ENCODE data around the gene GSG1L2.

Gene GSG1L2

GRCh38 chr17:9825641-9826150, 3.8 kb upstream of the GSG1L2 start, which contains the start of gene GLP2R:
TSS of gene GLP2R (plus strand) at chr17:9825924. CDS start at chr17:9826064, 140 bp downstream.
- DNase-seq (ENCODE audit: low read depth in 1 of 2, low spot score in 1 of 2) = no peak

GRCh38 chr17:9824797-9825338, 3.0 kb upstream of the GSG1L2 start:
- DNase-seq (ENCODE audit: low read depth in 1 of 2, low spot score in 1 of 2) = no peak

DNA sequence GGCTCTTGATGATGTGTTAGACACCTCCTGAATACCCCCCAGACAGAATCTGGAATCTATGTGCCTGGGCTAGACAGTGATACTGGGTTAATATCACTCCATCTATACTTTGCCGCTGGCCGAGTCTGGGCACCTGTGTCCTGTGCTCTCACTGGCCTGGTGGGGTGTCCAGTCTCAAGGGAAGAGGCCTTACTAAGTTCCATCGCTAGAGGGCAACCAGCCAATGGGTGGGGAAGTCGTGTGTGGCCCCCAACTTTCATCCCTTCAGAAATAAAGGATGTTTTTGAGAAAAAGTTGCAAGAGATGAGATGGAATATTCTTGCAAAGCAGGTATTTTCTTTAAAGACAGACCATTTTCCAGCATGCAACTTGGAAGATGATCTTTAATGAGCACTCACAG, 2.2 kb upstream of the GSG1L2 start:
- DNase-seq (ENCODE audit: low read depth in 1 of 2, low spot score in 1 of 2) = no peak

DNA sequence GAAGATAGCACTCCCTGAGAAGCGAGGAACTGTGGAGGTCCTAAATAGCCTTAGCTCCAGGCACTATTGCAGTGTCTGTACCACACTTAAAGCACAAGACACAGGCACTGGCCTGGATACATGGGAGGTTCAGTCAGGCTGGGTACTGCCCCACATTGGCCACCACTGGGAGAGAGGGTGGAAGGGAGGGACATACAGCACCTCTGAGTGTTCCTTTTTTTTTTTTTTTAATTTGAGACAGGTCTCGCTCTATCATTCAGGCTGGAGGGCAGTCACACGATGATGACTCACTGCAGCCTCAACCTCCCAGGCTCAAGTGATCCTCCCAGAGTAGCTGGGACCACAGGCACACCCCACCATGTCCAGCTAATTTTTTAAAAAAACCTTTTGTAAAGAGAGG, 1.4 kb downstream of the GSG1L2 start:
- no peak for DNase-seq (ENCODE audit: low read depth in 1 of 2, low spot score in 1 of 2)

DNA sequence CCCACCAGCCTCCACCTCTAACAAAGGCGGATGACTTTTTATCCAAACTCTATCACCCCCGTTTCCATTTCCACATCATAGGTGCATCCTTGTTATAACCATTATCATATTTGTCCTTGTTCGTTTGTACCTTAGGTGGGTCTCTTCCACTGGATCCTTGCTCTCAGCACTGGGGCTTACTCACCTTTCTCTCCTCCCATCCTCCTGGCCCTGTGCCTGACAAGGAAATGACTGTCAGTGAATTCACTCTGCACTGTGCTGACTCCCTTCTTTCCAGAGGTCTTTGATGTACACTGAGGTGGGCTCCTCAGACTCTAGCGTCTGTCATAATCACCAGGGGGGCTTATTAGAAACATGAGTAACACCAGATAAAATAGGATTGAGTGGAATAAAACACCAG, 3.1 kb downstream of the GSG1L2 start:
- no peak for DNase-seq (ENCODE audit: low read depth in 1 of 2, low spot score in 1 of 2)

DNA sequence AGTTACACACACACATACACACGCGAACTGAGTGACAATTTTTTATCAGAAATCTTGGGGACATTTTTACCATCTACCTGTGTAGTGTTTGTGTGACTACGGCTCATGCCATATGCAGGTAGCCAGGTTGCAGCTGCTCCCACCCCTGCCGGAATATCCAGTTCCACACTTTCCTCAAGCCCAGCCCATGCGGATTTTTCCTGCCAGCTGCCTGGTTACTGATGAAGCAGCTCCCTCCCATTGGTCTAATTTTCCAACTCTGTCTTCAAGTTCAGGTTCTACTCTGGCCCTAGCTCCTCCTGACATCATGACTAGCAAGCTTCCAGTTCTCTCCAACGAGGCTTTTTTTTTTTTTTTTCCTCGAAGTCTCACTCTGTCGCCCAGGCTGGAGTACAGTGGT, 4.8 kb downstream of the GSG1L2 start:
- DNase-seq (ENCODE audit: low read depth in 1 of 2, low spot score in 1 of 2) = no peak

GRCh38 chr17:9816472-9816871, 5.4 kb downstream of the GSG1L2 start:
- DNase-seq (ENCODE audit: low read depth in 1 of 2, low spot score in 1 of 2) = no peak

- DNase-seq (ENCODE audit: low read depth in 1 of 2, low spot score in 1 of 2) = no peak
Measured at GRCh38 chr17:9814337-9814945, 7.4 kb downstream of the GSG1L2 start.

- DNase-seq (ENCODE audit: low read depth in 1 of 2, low spot score in 1 of 2) = no peak
Measured at GRCh38 chr17:9813166-9813565, 8.7 kb downstream of the GSG1L2 start.

- DNase-seq (ENCODE audit: low read depth in 1 of 2, low spot score in 1 of 2) = no peak
Measured at GRCh38 chr17:9811537-9811936, 10.3 kb downstream of the GSG1L2 start.

GRCh38 chr17:9811086-9811485, 10.8 kb downstream of the GSG1L2 start:
- no peak for DNase-seq (ENCODE audit: low read depth in 1 of 2, low spot score in 1 of 2)

DNA sequence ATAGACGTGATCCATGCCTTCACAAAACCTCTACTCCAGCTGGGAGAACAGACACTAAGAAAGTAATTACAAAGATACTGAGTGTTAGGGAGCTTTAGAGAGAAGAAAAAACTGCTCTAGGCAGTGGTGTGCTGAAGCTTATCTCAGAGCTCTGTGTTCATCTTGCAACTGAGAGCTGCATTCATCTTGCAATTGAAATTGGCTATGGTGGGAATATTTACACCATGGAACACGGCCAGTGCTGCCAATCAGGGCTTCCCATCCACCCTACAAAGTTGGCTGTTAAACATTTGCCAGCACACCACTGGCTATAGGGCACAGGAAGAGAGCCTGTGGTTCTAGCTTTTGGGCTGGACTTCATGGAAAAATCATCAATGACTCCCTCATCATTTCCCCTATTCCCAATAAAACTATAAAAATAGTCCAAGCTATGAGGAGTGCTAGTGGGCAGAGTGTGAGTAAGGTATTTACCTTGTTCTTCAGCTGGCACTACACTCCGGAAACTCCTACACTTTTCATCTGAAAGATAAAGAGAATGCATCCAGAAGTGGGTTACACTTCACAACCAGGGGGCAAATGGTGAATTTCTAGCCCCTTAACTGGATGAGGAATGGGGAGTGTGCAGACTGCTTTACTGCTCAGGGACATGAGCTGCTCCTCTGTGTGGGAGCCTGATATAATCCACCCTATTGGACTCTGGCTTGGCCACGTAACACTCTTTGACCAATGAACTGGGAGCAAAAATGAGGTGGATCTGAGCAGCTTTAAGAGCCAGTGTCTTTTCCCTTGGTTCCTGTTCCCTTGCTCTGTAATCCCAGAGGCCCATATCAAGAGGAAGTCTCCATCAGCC, 11.6 kb downstream of the GSG1L2 start:
- DNase-seq (ENCODE audit: low read depth in 1 of 2, low spot score in 1 of 2) = no peak

DNA sequence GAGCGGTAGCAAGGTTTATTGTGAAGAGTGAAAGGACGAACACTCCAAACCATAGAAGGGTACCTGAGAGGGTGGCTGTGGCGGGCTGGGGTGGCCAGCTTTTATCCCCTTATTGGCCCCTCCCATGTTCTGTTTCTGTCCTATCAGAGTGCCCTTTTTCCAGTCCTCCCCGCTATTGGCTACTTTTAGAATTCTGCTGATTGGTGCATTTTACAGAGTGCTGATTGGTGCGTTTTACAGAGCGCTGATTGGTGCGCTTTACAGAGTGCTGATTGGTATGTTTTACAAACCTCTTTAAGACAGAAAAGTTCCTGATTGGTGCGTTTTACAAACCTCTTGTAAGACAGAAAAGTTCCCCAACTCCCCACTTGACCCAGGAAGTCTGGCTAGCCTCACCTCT, 12.5 kb downstream of the GSG1L2 start:
- no peak for DNase-seq (ENCODE audit: low read depth in 1 of 2, low spot score in 1 of 2)

DNA sequence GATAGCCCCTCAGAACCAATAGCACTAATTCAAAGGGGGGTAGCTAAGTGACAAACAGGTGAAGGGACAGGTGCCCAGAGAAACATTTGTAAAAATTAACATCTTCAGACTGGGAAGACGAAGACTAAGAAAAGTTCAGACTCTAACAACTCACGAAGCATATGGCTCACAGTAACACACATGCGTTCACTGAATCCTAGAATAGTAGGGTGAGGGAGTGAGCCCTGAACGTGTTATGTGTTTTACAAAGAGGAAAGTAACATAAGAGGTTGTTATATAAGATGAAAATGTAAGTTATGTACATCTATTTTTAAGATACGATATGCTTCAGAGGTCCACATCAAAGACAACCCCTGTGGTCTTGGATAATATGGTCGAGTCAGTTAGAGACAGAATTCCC, 15.2 kb downstream of the GSG1L2 start:
- DNase-seq (ENCODE audit: low read depth in 1 of 2, low spot score in 1 of 2) = no peak

GRCh38 chr17:9805769-9806168, 16.1 kb downstream of the GSG1L2 start:
- no peak for DNase-seq (ENCODE audit: low read depth in 1 of 2, low spot score in 1 of 2)

DNA sequence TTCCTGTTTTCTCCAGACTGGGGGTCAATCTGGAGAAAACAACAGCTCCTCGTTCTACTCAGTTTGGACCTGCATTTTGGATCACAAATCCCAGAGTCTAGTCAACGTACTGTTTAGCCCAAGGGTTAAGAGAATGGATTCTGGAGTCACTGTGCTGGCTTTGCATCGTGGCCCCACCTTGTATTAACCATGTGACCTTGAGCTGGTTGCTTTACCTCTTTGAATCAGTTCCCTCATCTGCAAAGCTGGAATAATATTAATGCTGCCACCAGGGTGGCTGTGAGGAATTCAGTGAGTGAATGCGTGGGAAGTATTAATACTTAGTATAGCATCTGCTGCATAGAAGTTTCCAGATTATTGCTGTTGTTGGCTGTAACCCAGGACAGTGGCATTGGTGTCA, 19.2 kb downstream of the GSG1L2 start:
- no peak for DNase-seq (ENCODE audit: low read depth in 1 of 2, low spot score in 1 of 2)

DNA sequence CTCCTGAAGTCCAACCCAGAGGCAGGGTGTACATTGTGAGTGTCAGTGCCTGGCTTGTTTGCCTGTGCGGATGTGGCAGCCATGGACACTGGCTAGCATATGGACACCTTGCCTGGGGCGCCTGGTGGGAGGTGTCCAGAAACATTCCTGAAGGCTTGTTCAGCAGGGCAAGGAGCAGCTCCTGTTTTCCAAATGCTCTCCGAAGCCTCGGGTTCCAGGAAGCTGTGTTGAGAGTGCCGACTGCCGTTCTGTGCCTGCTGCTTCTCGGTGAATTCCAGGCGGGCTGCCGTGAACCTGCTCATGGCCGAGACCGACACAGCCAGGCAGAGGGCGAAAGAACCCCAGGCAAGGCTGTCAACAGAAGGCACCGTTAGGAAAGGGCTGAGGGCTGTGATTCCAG, 19.6 kb downstream of the GSG1L2 start:
- DNase-seq (ENCODE audit: low read depth in 1 of 2, low spot score in 1 of 2) = no peak

- no peak for DNase-seq (ENCODE audit: low read depth in 1 of 2, low spot score in 1 of 2)
Measured at GRCh38 chr17:9801505-9801904, 20.4 kb downstream of the GSG1L2 start.

GRCh38 chr17:9798724-9799123, 23.2 kb downstream of the GSG1L2 start:
- DNase-seq (ENCODE audit: low read depth in 1 of 2, low spot score in 1 of 2) = no peak

GRCh38 chr17:9798008-9798407, 23.9 kb downstream of the GSG1L2 start:
- DNase-seq (ENCODE audit: low read depth in 1 of 2, low spot score in 1 of 2) = no peak

- no peak for DNase-seq (ENCODE audit: low read depth in 1 of 2, low spot score in 1 of 2)
Measured at GRCh38 chr17:9792181-9792840, 29.6 kb downstream of the GSG1L2 start.
